Left ventricle myocardium superior (tissue), 1 donor: ENCODE data around the gene KCNIP4. TPM values are rescaled to one million over a fixed set of nuclear protein-coding genes. Genes with fewer than 3 reads are reported as not detected.
"Not testable (repeated sequence)": the region's sequence is repeated elsewhere in the genome, so short reads cannot be mapped to it uniquely, and the experiment has no call there.

Source experiments
- ATAC-seq: fragments of 200-7000 bp; cut with Tn5 transposase; one replicate; pipeline ENCODE4 v1.9.1; 2020; ENCODE audit warnings: mild to moderate bottlenecking, moderate library complexity
- DNase-seq: peaks from one replicate; pipeline ENCODE4 v3.0.0-alpha.2; 2020
- intact Hi-C: fragments of 100-400 bp; cut with micrococcal nuclease; formaldehyde crosslinking; loops from one replicate; pipeline ENCODE4 v1.11.0; 2022
- long read RNA-seq: library from polyadenylated mRNA; unstranded; transcript quantifications from one replicate; pipeline ENCODE4 v2.0.0, GENCODE V29; 2021
- total RNA-seq: library from RNA; stranded (reverse); fragmentation: NEBNext Ultra II Directional; extraction: Animal tissue kit (Norgen Biotek cat#: 25700); gene quantifications from one replicate; pipeline ENCODE4 v1.2.1, GENCODE V29; 2021
- donor health status: DM: no; HTN: yes; CAD: no; lungs with severe emphysema.

KCNIP4 gene
- not detected for total RNA-seq
- long read RNA-seq = 0 reads

GRCh38 chr4:21948347-21949072, at the start of gene KCNIP4:
TSS of gene KCNIP4 (minus strand) at chr4:21948772.
- intact Hi-C loops = no loop called here
- DNase-seq (no peak), ATAC-seq (no peak)

DNA sequence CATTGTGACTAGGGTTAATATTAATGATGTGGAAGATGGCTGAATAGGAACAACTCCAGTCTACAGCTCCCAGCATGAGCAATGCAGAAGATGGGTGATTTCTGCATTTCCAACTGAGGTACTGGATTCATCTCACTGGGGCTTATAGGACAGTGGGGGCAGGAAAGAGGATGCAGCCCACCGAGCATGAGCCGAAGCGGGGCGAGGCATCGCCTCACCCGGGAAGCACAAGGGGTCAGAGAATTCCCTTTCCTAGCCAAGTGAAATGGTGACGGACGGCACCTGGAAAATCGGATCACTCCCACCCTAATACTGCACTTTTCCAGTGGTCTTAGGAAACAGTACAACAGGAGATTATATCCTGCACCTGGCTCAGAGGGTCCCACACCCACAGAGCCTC, 48.0 kb upstream of the KCNIP4 start:
- ATAC-seq, intact Hi-C loops, DNase-seq: not testable (repeated sequence)

GRCh38 chr4:21992330-21992729, 43.8 kb upstream of the KCNIP4 start:
- intact Hi-C loops = no loop called here
- ATAC-seq (no peak), DNase-seq (no peak)

DNA sequence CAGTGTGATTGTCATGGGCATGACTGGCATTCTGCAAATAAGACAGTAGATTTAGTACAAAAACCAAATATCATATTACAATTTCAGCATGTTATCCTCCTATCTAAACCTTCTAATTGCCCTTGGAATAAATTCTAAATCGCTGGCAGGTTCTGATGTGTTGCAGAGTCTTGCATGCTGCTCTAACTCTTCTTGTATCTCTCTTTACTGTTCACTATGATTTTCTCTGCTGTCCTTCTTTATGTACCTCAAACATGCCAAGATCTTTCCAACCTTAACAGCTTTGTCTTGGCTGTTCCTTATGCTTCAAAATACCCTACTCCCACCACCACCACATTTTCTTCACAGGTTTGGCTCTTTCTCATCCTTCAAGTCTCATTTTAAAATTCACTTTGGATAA, 43.0 kb upstream of the KCNIP4 start:
- DNase-seq (no peak), ATAC-seq (no peak)
- intact Hi-C loops = no loop called here

DNA sequence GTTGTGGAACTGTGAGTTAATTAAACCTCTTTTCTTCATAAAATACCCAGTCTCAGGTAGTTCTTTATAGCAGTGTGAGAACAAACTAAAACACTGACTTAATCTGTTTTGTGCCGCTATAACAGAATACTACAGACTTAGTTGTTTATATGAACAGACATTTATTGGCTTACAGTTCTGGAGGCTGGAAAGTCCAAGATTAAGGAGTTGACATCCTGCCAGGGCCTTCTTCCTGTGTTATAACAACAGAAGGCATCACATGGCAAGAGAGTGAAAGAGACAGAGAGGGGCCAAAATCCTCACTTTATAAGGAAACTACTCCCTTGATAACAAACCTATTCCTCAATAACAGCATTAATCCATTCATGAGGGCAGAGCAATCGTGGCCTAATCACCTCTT, 42.5 kb upstream of the KCNIP4 start:
- ATAC-seq = no peak
- intact Hi-C loops = no loop called here
- no peak for DNase-seq

DNA sequence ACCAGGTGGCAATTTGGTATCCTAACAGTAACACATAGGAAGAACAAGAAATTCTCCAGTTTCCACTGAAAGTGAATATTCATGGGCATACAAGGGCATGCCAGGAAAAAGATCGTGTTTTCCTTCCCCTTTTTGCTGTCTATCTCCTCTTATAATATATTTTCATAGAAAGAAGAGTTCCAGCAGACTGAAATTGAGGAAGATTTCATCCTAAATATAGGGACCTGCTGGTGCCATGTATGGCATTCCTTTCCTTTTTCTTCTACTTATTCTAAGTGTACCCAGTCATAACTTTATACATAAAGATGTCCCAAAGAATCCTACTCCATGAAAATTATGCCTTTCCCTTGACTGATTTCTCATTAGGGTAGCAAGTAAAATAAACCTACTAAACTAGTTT, 40.8 kb upstream of the KCNIP4 start:
- ATAC-seq (no peak), DNase-seq (no peak)
- intact Hi-C loops = no loop called here

- DNase-seq (no peak), ATAC-seq (no peak)
- intact Hi-C loops = no loop called here
These were observed 37.7 kb upstream of the KCNIP4 start for GRCh38 chr4:21986307-21986706.

DNA sequence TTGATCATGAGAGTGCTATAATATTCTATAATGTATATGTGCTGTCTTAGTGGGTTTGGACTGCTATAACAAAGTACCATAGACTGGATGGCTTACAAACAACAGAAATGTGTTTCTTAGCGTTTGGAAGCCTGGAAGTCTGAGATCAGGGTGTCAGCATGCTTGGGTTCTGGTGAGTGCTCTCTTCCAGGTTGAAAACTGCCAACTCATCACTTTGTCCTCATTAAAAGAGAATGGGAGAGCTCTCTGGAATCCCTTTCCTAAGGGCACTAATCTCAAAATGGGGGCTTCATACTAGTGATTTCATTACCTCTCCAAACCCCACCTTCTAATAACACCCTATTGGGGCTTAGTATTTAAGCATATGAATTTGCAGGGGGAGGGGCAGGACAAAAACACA, 33.5 kb upstream of the KCNIP4 start:
- no peak for DNase-seq
- intact Hi-C loops = no loop called here

GRCh38 chr4:21979196-21979595, 30.6 kb upstream of the KCNIP4 start:
- DNase-seq = no peak
- intact Hi-C loops = no loop called here
- no peak for ATAC-seq

More for the DNA sequence above, 33.5 kb upstream of the KCNIP4 start:
- no peak for ATAC-seq

- intact Hi-C loops = no loop called here
- no peak for DNase-seq
- ATAC-seq = no peak
These were observed 27.6 kb upstream of the KCNIP4 start for GRCh38 chr4:21976166-21976565.

- no peak for DNase-seq
- intact Hi-C loops = no loop called here
- ATAC-seq = no peak
These were observed 25.3 kb upstream of the KCNIP4 start for GRCh38 chr4:21973850-21974249.

GRCh38 chr4:21964762-21965319, 16.3 kb upstream of the KCNIP4 start:
- DNase-seq = no peak

DNA sequence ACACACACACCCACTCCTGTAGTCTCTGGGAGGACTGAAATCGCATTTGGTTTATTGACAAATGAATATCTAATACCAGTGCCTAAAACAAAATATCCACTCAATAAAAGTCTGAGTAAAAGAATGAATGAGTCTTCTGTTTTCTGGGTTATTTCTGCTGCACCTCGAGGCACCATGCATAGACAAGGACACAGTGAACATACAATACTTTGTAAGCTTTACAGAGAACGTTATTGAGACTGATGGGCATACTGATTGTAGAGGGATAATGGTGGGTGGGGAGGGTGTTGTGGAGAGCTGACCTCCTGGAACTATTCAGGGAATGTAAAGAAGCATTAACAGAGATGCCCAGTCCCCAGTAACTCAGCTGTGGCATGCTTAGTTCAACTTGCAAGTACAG, 14.1 kb upstream of the KCNIP4 start:
- intact Hi-C loops = no loop called here
- DNase-seq (no peak), ATAC-seq (no peak)

More at GRCh38 chr4:21964762-21965319, 16.3 kb upstream of the KCNIP4 start:
- intact Hi-C loops = no loop called here
- ATAC-seq = no peak

DNA sequence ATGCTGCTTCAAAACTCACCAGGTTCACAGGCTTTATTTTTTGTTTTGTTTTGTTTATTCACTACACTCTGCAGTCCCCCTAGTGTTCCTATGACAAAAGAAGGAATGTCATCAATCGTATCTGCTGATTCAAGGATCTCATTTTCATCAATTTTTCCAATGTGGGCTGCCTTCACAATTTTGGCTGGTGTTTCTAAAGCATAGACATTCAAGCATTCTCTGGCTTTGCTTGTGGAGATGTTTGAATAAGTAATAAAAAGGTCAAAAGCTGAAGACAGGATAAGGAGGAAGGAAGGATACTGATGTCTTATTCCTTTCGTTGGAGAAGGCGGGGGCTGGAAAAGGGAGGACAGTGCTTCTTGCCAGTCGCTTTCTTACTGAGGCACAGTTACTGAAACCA, 12.2 kb upstream of the KCNIP4 start:
- intact Hi-C loops = no loop called here
- DNase-seq (no peak), ATAC-seq (no peak)

GRCh38 chr4:21954916-21955315, 6.3 kb upstream of the KCNIP4 start:
- ATAC-seq (no peak), DNase-seq (no peak)
- intact Hi-C loops = no loop called here

DNA sequence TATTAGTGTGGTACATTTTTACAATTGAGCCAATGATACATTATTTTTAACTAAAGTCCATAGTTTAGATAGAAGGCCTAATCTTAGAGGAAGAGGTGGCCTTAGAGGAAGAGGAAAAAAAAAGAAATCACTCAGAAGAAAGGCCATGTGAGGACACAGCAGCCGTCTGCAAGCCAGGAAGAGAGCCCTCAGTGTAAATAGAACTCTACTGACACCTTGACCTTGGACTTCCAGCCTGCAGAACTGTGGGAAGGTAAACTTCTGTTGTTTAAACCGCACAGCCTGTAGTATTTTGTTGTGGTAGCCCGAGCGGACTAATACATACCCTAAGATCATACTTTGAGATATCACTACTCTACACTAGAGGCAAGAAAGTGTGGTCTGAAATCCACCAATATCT, 5.1 kb upstream of the KCNIP4 start:
- ATAC-seq = no peak
- DNase-seq = no peak
- intact Hi-C loops = no loop called here

GRCh38 chr4:21952549-21952948, 4.0 kb upstream of the KCNIP4 start:
- no peak for ATAC-seq
- intact Hi-C loops = no loop called here
- DNase-seq = no peak

- ATAC-seq (no peak), DNase-seq (peak; percentile 21)
- intact Hi-C loops = no loop called here
These were observed 493 bp upstream of the KCNIP4 start for GRCh38 chr4:21949073-21949457.

GRCh38 chr4:21947791-21948346, 703 bp downstream of the KCNIP4 start:
- intact Hi-C loops = no loop called here
- DNase-seq = no peak
- ATAC-seq = no peak

DNA sequence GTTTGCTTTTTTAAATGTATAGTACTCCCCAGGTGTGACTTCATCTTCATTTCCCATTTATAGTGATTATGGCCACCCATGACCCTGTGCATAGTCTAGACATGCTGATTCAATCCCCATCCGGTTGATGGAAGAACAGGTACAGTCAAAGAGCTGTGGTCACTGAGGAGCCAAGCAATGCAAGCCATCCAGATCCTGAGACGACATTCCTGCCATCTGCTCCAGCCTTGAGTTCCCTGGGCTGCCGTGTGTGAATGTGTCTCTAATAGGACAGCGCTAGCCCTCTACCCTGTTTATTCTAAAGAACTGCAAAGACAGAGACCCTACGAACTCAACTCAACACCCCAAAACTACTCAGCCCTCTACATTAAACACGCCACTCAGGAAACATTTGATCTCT, 1.7 kb downstream of the KCNIP4 start:
- DNase-seq (no peak), ATAC-seq (no peak)
- intact Hi-C loops = no loop called here
